ENCODE data around the gene MRPS21. TPM values are rescaled to one million over a fixed set of nuclear protein-coding genes. Genes with fewer than 3 reads are reported as not detected.
A peak's percentile ranks its signal among the peaks of the same experiment; 100 is the strongest.

The MRPS21 gene
- total RNA-seq, 1 donor from 2014 or later = 45.9 TPM

GRCh38 chr1:150346316-150346715 is 52.7 kb downstream of the MRPS21 start:
- no peak overlapping the region for H3K4me3 ChIP-seq
- H3K4me1 ChIP-seq = no peaks in the 10 kb centered on the region
- no peak overlapping the region for H3K27ac ChIP-seq
- no peaks in the 10 kb centered on the region for H3K9me3 ChIP-seq
- no peaks in the 10 kb centered on the region for H3K27me3 ChIP-seq (ENCODE audit: low read depth)
- no peak for DNase-seq
- TF ChIP-seq, protein P1, sequence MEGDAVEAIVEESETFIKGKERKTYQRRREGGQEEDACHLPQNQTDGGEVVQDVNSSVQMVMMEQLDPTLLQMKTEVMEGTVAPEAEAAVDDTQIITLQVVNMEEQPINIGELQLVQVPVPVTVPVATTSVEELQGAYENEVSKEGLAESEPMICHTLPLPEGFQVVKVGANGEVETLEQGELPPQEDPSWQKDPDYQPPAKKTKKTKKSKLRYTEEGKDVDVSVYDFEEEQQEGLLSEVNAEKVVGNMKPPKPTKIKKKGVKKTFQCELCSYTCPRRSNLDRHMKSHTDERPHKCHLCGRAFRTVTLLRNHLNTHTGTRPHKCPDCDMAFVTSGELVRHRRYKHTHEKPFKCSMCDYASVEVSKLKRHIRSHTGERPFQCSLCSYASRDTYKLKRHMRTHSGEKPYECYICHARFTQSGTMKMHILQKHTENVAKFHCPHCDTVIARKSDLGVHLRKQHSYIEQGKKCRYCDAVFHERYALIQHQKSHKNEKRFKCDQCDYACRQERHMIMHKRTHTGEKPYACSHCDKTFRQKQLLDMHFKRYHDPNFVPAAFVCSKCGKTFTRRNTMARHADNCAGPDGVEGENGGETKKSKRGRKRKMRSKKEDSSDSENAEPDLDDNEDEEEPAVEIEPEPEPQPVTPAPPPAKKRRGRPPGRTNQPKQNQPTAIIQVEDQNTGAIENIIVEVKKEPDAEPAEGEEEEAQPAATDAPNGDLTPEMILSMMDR (IDR thresholded peaks at IDR 0.05) = no peak
- peaks cover 98% of the 10 kb centered on the region for H3K36me3 ChIP-seq
- intact Hi-C loops (cut with DNase I) = no loop called here
- no peak for ATAC-seq

DNA sequence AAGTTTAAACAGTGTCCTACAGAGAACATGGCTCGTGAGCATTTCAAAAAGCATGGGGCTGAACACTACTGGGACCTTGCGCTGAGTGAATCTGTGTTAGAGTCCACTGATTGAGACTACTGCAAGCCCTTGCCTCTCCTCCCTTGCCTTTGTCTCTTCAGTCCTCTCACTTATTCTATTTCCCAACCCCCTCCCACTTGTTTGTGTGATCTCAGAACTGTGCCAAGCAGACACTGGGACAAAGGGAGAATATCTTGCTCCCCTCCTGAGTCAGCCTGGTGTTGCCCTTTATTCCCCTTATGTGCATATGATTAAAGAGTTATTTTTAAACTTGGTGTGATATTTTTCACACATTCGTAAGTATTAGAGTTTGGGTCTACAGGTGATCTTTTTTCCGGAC is 59.2 kb downstream of the MRPS21 start:
- H3K9me3 ChIP-seq = no peaks in the 10 kb centered on the region
- peaks cover 75% of the 10 kb centered on the region for H3K36me3 ChIP-seq
- intact Hi-C loops (cut with DNase I) = no loop called here
- no peaks in the 10 kb centered on the region for H3K4me1 ChIP-seq
- no peak overlapping the region for H3K4me3 ChIP-seq
- DNase-seq (no peak), ATAC-seq (peak in 1 of 2 donors; percentile 32)
- no peaks in the 10 kb centered on the region for H3K27me3 ChIP-seq (ENCODE audit: low read depth)
- no peak overlapping the region for H3K27ac ChIP-seq
- TF ChIP-seq, protein P1 (IDR thresholded peaks at IDR 0.05) = no peak

Other genes starting within 250 kb of the MRPS21 start
- 36.1 TPM for gene VPS45, start 226.1 kb upstream of the MRPS21 start, total RNA-seq
- 41.6 TPM for gene PLEKHO1, start 143.9 kb upstream of the MRPS21 start, total RNA-seq
- 27.9 TPM for gene ANP32E, start 57.7 kb upstream of the MRPS21 start, total RNA-seq
- 0.38 TPM for gene CA14, start 36.1 kb upstream of the MRPS21 start, total RNA-seq
- gene APH1A, start 24.8 kb upstream of the MRPS21 start, total RNA-seq = 129 TPM
- 12.2 TPM for gene C1orf54, start 21.1 kb upstream of the MRPS21 start, total RNA-seq
- 6.2 TPM for gene CIART, start 11.3 kb upstream of the MRPS21 start, total RNA-seq
- 54.1 TPM for gene PRPF3, start 27.7 kb downstream of the MRPS21 start, total RNA-seq
- 32.0 TPM for gene RPRD2, start 70.3 kb downstream of the MRPS21 start, total RNA-seq
- gene TARS2, start 193.6 kb downstream of the MRPS21 start, total RNA-seq = 23.7 TPM
- gene ECM1, start 214.2 kb downstream of the MRPS21 start, total RNA-seq = 16.9 TPM
- gene FALEC, start 221.9 kb downstream of the MRPS21 start, total RNA-seq = not detected

All from lower lobe of right lung (tissue), 2 donors.